Stimulated activated naive CD8-positive, alpha-beta T cell treated with anti-CD3 and anti-CD28 coated beads, Interleukin-15, amount 100 ng/mL, for 72 hours (primary cell): ENCODE measurements around the gene ELOA.
"Not testable (repeated sequence)": the region's sequence is repeated elsewhere in the genome, so short reads cannot be mapped to it uniquely, and the experiment has no call there.

ENCODE experiments used
- ATAC-seq: fragments of 150-1000 bp; cut with Tn5 transposase; 2 replicates; pipeline ENCODE4 v1.10.0; 2021; ENCODE audit warnings: mild to moderate bottlenecking, moderate library complexity
- DNase-seq, 2 donors: peaks; one replicate each; pipeline ENCODE4 v3.0.0; 2021 to 2022
- H3K27ac Mint-ChIP-seq, 2 donors: one replicate each; pipeline ENCODE4 v1.8.0; 2022; ENCODE audit warnings: mild to moderate bottlenecking in 2 of 2, mixed read lengths in 2 of 2, moderate library complexity in 2 of 2
- H3K27me3 Mint-ChIP-seq: one replicate; pipeline ENCODE4 v1.8.0; 2022; ENCODE audit warnings: mixed read lengths
- H3K4me1 Mint-ChIP-seq: one replicate; pipeline ENCODE4 v1.8.0; 2022; ENCODE audit warnings: mild to moderate bottlenecking, mixed read lengths
- H3K4me3 Mint-ChIP-seq, 2 donors: one replicate each; pipeline ENCODE4 v1.8.0; 2022; ENCODE audit warnings: mild to moderate bottlenecking in 2 of 2, mixed read lengths in 2 of 2, moderate library complexity in 1 of 2
- H3K9me3 Mint-ChIP-seq, 2 donors: one replicate each; pipeline ENCODE4 v1.8.0; 2022; ENCODE audit warnings: mixed read lengths in 2 of 2

The ELOA gene

GRCh38 chr1:23720256-23720995, 22.8 kb upstream of the ELOA start:
- ATAC-seq (peak; percentile 92), DNase-seq (peak in 1 of 2 donors; percentile 54)
- peak overlapping the region in 1 of 2 donors; percentile 10 for H3K27ac Mint-ChIP-seq
- H3K4me3 Mint-ChIP-seq: peak overlapping the region; percentile 11 to 16
- H3K4me1 Mint-ChIP-seq: peaks cover 28% of the 10 kb centered on the region
- H3K27me3 Mint-ChIP-seq: no peaks in the 10 kb centered on the region
- no peaks in the 10 kb centered on the region for H3K9me3 Mint-ChIP-seq

GRCh38 chr1:23722652-23723051, 20.6 kb upstream of the ELOA start:
- peaks cover 28% of the 10 kb centered on the region for H3K4me1 Mint-ChIP-seq
- H3K4me3 Mint-ChIP-seq: no peak overlapping the region
- no peak for DNase-seq
- no peak for ATAC-seq
- H3K9me3 Mint-ChIP-seq: no peaks in the 10 kb centered on the region
- no peaks in the 10 kb centered on the region for H3K27me3 Mint-ChIP-seq
- peak overlapping the region in 1 of 2 donors; percentile 29 for H3K27ac Mint-ChIP-seq

- H3K4me3 Mint-ChIP-seq: no peak overlapping the region
- H3K27ac Mint-ChIP-seq: no peak overlapping the region
- no peaks in the 10 kb centered on the region for H3K9me3 Mint-ChIP-seq
- no peaks in the 10 kb centered on the region for H3K27me3 Mint-ChIP-seq
- peaks cover 13% of the 10 kb centered on the region for H3K4me1 Mint-ChIP-seq
- DNase-seq (no peak), ATAC-seq (no peak)
These were observed 16.6 kb upstream of the ELOA start for GRCh38 chr1:23726686-23727085.

DNA sequence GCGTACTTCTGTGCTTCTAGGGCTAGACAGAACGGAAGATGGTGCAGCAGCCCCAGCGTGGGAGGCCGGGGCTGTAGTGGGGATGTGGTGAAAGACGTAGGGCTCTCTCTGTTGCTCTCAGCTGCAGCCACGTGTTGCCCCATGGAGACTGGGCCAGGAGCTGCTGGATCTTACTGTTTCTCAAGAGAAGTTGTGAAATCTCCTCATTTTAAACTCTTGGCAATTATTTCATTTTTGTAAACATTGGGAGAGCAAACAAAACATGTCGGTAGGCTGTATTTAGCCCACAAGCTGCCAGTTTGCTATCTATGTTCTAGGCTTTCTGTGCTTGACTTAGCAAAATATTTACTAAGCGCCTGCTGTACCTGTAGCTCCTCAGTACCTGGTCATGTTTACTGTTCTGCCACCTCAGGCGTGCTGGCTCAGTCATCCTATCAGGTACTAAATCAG, 15.9 kb upstream of the ELOA start:
- ATAC-seq: no peak
- DNase-seq: no peak
- Mint-ChIP-seq H3K4me3 (no peak overlapping the region), H3K4me1 (peaks cover 13% of the 10 kb centered on the region), H3K9me3 (no peaks in the 10 kb centered on the region), H3K27ac (no peak overlapping the region), H3K27me3 (no peaks in the 10 kb centered on the region)

DNA sequence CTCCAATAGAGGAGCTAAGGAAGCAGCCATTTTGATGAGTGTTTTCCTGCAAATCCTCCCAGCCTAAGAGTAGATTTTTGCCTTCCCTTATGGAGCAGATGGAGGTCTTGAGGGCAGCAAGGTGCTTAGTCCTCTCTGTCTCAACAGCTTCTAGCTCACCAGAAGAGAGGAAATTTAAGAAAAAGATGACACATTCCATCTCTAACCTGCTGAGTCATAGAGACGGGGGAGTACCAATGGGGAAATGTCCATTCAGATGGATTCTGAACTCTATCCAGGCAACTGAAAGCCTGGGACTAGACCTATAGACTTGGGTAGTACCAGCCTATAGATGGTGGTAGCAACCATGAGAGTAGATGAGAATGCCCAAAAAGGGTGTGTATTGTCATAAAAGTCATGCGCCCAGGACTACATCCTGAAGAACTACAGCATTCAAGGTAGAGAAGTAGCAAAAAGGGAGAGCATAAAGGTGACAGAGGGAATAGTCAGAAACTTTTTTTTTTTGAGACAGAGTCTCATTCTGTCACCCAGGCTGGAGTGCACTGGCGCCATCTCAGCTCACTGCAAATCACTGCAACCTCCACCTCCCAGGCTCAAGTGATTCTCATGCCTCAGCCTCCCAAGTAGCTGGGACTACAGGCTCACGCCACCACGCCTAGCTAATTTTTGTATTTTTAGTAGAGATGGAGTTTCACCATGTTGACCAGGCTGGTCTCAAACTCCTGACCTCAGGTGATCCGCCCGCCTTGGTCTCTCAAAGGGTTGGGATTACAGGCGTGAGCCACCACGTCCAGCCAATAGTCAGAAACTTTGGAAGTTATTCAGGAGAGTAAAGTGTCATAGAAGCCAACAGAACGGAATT, 10.7 kb upstream of the ELOA start:
- no peak for DNase-seq
- H3K27ac Mint-ChIP-seq: no peak overlapping the region
- no peaks in the 10 kb centered on the region for H3K27me3 Mint-ChIP-seq

GRCh38 chr1:23733281-23733680, 10.0 kb upstream of the ELOA start:
- H3K9me3 Mint-ChIP-seq, ATAC-seq, DNase-seq, H3K27me3 Mint-ChIP-seq, H3K4me3 Mint-ChIP-seq, H3K27ac Mint-ChIP-seq: not testable (repeated sequence)
- peaks cover 16% of the 10 kb centered on the region for H3K4me1 Mint-ChIP-seq

More for the DNA sequence above, 10.7 kb upstream of the ELOA start:
- Mint-ChIP-seq H3K9me3 (no peaks in the 10 kb centered on the region), H3K4me3 (no peak overlapping the region), H3K4me1 (peaks cover 23% of the 10 kb centered on the region)
- ATAC-seq: no peak

DNA sequence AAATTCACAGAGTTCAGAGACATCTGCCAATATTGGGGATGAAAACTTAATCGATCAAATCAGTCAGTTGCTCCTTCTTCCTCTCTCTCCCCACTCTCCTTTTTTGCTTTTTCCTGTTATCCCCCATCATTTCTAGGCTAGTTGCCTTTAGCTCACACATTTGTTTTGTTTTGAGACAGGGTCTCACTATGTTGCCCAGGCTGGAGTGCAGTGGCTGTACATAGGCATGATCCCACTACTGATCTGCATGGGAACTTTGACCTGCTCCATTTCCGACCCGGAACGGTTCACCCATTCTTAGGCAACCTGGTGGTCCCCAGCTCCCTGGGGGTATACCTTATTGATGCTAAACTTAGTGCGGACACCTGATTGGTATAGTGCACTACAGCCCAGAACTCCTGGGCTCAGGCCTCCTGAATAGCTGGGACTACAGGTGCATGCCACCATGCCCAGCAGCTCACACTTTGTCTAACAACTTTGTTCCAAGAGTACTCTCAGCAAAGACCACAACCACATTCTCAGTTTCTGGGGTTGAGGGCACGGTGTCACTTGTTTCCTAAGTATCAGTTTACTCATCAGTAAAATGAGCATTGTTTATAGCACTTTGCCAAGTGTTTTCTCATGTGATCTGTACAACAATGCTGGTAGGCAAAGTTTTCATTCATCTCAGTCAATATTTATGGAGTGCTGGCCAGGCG, 6.7 kb upstream of the ELOA start:
- DNase-seq (peak in 1 of 2 donors; percentile 60), ATAC-seq (peak; percentile 98)
- no peak overlapping the region for H3K4me3 Mint-ChIP-seq
- peaks cover 11% of the 10 kb centered on the region for H3K4me1 Mint-ChIP-seq
- no peaks in the 10 kb centered on the region for H3K27me3 Mint-ChIP-seq
- H3K9me3 Mint-ChIP-seq: no peaks in the 10 kb centered on the region
- H3K27ac Mint-ChIP-seq: peak overlapping the region; percentile 0 to 51

- Mint-ChIP-seq H3K4me1 (peaks cover 38% of the 10 kb centered on the region), H3K4me3 (no peak overlapping the region), H3K9me3 (no peaks in the 10 kb centered on the region), H3K27me3 (no peaks in the 10 kb centered on the region), H3K27ac (no peak overlapping the region)
- DNase-seq (no peak), ATAC-seq (no peak)
These were observed 1.7 kb upstream of the ELOA start for GRCh38 chr1:23741609-23742008.

GRCh38 chr1:23742670-23743286, 493 bp upstream of the ELOA start:
- peaks cover 44% of the 10 kb centered on the region for H3K4me1 Mint-ChIP-seq
- H3K9me3 Mint-ChIP-seq: no peaks in the 10 kb centered on the region
- peak overlapping the region; percentile 91 to 95 for H3K4me3 Mint-ChIP-seq
- ATAC-seq: peak; percentile 56
- peak overlapping the region; percentile 94 to 97 for H3K27ac Mint-ChIP-seq
- DNase-seq: no peak
- no peaks in the 10 kb centered on the region for H3K27me3 Mint-ChIP-seq

GRCh38 chr1:23745515-23745914, 2.2 kb downstream of the ELOA start:
- Mint-ChIP-seq H3K9me3 (no peaks in the 10 kb centered on the region), H3K27ac (no peak overlapping the region), H3K27me3 (no peaks in the 10 kb centered on the region), H3K4me1 (peaks cover 59% of the 10 kb centered on the region), H3K4me3 (peak overlapping the region; percentile 10 to 95)
- ATAC-seq (no peak), DNase-seq (no peak)

GRCh38 chr1:23748016-23748415, 4.7 kb downstream of the ELOA start:
- ATAC-seq: no peak
- no peaks in the 10 kb centered on the region for H3K27me3 Mint-ChIP-seq
- H3K9me3 Mint-ChIP-seq: no peaks in the 10 kb centered on the region
- DNase-seq: no peak
- peak overlapping the region in 1 of 2 donors; percentile 64 for H3K27ac Mint-ChIP-seq
- H3K4me3 Mint-ChIP-seq: peak overlapping the region in 1 of 2 donors; percentile 38
- H3K4me1 Mint-ChIP-seq: peaks cover 53% of the 10 kb centered on the region

DNA sequence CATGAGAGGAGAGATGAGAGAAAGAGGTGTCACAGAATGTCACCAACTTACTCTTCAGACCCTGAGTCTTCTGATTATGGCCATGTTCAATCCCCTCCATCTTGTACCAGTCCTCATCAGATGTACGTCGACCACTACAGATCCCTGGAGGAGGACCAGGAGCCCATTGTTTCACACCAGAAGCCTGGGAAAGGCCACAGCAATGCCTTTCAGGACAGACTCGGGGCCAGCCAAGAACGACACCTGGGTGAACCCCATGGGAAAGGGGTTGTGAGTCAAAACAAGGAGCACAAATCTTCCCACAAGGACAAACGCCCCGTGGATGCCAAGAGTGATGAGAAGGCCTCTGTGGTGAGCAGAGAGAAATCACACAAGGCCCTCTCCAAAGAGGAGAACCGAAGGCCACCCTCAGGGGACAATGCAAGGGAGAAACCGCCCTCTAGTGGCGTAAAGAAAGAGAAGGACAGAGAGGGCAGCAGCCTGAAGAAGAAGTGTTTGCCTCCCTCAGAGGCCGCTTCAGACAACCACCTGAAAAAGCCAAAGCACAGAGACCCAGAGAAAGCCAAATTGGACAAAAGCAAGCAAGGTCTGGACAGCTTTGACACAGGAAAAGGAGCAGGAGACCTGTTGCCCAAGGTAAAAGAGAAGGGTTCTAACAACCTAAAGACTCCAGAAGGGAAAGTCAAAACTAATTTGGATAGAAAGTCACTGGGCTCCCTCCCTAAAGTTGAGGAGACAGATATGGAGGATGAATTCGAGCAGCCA, 8.0 kb downstream of the ELOA start:
- H3K4me3 Mint-ChIP-seq: no peak overlapping the region
- H3K27me3 Mint-ChIP-seq: no peaks in the 10 kb centered on the region
- H3K4me1 Mint-ChIP-seq: peaks cover 34% of the 10 kb centered on the region
- peak overlapping the region in 1 of 2 donors; percentile 83 for H3K27ac Mint-ChIP-seq
- peak; percentile 84 for ATAC-seq
- DNase-seq: peak; percentile 33 to 40
- H3K9me3 Mint-ChIP-seq: no peaks in the 10 kb centered on the region

GRCh38 chr1:23751815-23752200, 8.5 kb downstream of the ELOA start:
- Mint-ChIP-seq H3K4me3 (no peak overlapping the region), H3K27ac (no peak overlapping the region), H3K27me3 (no peaks in the 10 kb centered on the region), H3K4me1 (peaks cover 31% of the 10 kb centered on the region), H3K9me3 (no peaks in the 10 kb centered on the region)
- no peak for ATAC-seq
- DNase-seq: no peak

GRCh38 chr1:23752909-23753308, 9.6 kb downstream of the ELOA start:
- no peak overlapping the region for H3K4me3 Mint-ChIP-seq
- peaks cover 20% of the 10 kb centered on the region for H3K4me1 Mint-ChIP-seq
- no peaks in the 10 kb centered on the region for H3K27me3 Mint-ChIP-seq
- H3K9me3 Mint-ChIP-seq: no peaks in the 10 kb centered on the region
- no peak for ATAC-seq
- DNase-seq: no peak
- H3K27ac Mint-ChIP-seq: no peak overlapping the region

- no peaks in the 10 kb centered on the region for H3K27me3 Mint-ChIP-seq
- DNase-seq (no peak), ATAC-seq (no peak)
- H3K4me1 Mint-ChIP-seq: no peaks in the 10 kb centered on the region
- no peak overlapping the region for H3K27ac Mint-ChIP-seq
- H3K4me3 Mint-ChIP-seq: no peak overlapping the region
- H3K9me3 Mint-ChIP-seq: no peaks in the 10 kb centered on the region
These were observed 13.4 kb downstream of the ELOA start for GRCh38 chr1:23756676-23757075.
